Panc1 (cell line): ENCODE measurements around the gene NUDT6.

Experiments used
- POLR2AphosphoS5 ChIP-seq: IDR thresholded peaks from 2 replicates; pipeline ENCODE4 v1.6.1; 2012; ENCODE audit warnings: mild to moderate bottlenecking, low read depth, low read length, moderate library complexity
- TCF7L2 ChIP-seq: IDR thresholded peaks from 2 replicates; pipeline ENCODE4 v1.6.1; 2011; ENCODE audit warnings: mild to moderate bottlenecking, low read depth, low read length, inconsistent platforms
- TF ChIP-seq, protein P1 (sequence below): fragments of 450-650 bp; IDR thresholded peaks from 2 replicates; pipeline ENCODE4 v1.5.1; 2017; ENCODE audit warnings: mild to moderate bottlenecking
- TF ChIP-seq, protein P2 (sequence below), 2 experiments: IDR thresholded peaks; 2 replicates each; pipeline ENCODE4 v1.6.1; 2011 to 2012; ENCODE audit warnings: low read depth in 2 of 2, control low read depth in 1 of 2, low read length in 1 of 2, mild to moderate bottlenecking in 1 of 2, moderate library complexity in 1 of 2; ENCODE audit not compliant: insufficient read depth in 1 of 2

- TF ChIP-seq, protein P1, sequence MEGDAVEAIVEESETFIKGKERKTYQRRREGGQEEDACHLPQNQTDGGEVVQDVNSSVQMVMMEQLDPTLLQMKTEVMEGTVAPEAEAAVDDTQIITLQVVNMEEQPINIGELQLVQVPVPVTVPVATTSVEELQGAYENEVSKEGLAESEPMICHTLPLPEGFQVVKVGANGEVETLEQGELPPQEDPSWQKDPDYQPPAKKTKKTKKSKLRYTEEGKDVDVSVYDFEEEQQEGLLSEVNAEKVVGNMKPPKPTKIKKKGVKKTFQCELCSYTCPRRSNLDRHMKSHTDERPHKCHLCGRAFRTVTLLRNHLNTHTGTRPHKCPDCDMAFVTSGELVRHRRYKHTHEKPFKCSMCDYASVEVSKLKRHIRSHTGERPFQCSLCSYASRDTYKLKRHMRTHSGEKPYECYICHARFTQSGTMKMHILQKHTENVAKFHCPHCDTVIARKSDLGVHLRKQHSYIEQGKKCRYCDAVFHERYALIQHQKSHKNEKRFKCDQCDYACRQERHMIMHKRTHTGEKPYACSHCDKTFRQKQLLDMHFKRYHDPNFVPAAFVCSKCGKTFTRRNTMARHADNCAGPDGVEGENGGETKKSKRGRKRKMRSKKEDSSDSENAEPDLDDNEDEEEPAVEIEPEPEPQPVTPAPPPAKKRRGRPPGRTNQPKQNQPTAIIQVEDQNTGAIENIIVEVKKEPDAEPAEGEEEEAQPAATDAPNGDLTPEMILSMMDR, result no peak
- TF ChIP-seq, protein P2, sequence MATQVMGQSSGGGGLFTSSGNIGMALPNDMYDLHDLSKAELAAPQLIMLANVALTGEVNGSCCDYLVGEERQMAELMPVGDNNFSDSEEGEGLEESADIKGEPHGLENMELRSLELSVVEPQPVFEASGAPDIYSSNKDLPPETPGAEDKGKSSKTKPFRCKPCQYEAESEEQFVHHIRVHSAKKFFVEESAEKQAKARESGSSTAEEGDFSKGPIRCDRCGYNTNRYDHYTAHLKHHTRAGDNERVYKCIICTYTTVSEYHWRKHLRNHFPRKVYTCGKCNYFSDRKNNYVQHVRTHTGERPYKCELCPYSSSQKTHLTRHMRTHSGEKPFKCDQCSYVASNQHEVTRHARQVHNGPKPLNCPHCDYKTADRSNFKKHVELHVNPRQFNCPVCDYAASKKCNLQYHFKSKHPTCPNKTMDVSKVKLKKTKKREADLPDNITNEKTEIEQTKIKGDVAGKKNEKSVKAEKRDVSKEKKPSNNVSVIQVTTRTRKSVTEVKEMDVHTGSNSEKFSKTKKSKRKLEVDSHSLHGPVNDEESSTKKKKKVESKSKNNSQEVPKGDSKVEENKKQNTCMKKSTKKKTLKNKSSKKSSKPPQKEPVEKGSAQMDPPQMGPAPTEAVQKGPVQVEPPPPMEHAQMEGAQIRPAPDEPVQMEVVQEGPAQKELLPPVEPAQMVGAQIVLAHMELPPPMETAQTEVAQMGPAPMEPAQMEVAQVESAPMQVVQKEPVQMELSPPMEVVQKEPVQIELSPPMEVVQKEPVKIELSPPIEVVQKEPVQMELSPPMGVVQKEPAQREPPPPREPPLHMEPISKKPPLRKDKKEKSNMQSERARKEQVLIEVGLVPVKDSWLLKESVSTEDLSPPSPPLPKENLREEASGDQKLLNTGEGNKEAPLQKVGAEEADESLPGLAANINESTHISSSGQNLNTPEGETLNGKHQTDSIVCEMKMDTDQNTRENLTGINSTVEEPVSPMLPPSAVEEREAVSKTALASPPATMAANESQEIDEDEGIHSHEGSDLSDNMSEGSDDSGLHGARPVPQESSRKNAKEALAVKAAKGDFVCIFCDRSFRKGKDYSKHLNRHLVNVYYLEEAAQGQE (IDR thresholded peaks at IDR 0.05; ENCODE audit: insufficient read depth in 1 of 2, low read depth in 2 of 2, low read length in 1 of 2), result no peak
- no peak for TF ChIP-seq POLR2AphosphoS5
- no peak for TF ChIP-seq TCF7L2
Observed at GRCh38 chr4:122906859-122907305, 15.5 kb downstream of the NUDT6 start.
